Vagina (tissue), 2 donors: ENCODE results near the gene GNG7.

Experiments used
- POLR2A ChIP-seq, 2 donors: fragments of 450-650 bp; IDR thresholded peaks; one replicate each; pipeline ENCODE4 v1.6.1; 2017; ENCODE audit warnings: antibody characterized with exemption in 2 of 2, mild to moderate bottlenecking in 2 of 2, moderate library complexity in 2 of 2
- POLR2AphosphoS5 ChIP-seq, 2 donors: sonication (generic); formaldehyde crosslinking; IDR thresholded peaks; one replicate each; pipeline ENCODE4 v1.9.0; 2017; ENCODE audit warnings: antibody characterized with exemption in 2 of 2, mild to moderate bottlenecking in 2 of 2, low read depth in 1 of 2; ENCODE audit not compliant: insufficient read depth in 1 of 2
- TF ChIP-seq, protein P1 (sequence below), 3 experiments: fragments of 450-650 bp in 2 of 3; fragments of 200-600 bp in 1 of 3; sonication (generic) in 1 of 3; IDR thresholded peaks; one replicate each; pipeline ENCODE4 v1.5.1; 2017 to 2019; ENCODE audit warnings: antibody characterized with exemption in 3 of 3, mild to moderate bottlenecking in 2 of 3, moderate library complexity in 2 of 3

DNA sequence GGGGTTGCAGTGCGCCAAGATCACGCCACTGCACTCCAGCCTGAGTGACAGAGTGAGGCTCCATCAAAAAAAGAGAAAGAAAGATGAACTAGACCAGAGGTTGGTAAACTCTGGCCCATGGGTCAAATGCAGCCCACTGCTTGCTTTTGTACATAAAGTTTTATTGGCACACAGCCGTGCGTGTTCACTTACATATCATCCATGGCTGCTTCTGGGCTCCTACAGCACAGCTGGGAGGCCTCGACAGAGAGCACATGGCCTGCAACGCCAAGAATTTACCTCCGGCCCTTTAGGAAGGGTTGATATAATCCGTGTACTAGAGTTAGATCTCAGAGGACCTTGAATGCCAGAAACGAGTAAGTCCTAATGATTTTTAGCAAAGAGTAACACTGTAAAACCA, 46.0 kb downstream of the GNG7 start:
- no peak for TF ChIP-seq POLR2A (IDR thresholded peaks at IDR 0.05)
- TF ChIP-seq, protein P1, sequence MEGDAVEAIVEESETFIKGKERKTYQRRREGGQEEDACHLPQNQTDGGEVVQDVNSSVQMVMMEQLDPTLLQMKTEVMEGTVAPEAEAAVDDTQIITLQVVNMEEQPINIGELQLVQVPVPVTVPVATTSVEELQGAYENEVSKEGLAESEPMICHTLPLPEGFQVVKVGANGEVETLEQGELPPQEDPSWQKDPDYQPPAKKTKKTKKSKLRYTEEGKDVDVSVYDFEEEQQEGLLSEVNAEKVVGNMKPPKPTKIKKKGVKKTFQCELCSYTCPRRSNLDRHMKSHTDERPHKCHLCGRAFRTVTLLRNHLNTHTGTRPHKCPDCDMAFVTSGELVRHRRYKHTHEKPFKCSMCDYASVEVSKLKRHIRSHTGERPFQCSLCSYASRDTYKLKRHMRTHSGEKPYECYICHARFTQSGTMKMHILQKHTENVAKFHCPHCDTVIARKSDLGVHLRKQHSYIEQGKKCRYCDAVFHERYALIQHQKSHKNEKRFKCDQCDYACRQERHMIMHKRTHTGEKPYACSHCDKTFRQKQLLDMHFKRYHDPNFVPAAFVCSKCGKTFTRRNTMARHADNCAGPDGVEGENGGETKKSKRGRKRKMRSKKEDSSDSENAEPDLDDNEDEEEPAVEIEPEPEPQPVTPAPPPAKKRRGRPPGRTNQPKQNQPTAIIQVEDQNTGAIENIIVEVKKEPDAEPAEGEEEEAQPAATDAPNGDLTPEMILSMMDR (IDR thresholded peaks at IDR 0.05), result no peak
- TF ChIP-seq POLR2AphosphoS5 (IDR thresholded peaks at IDR 0.05; ENCODE audit: insufficient read depth in 1 of 2, low read depth in 1 of 2), result no peak
